Measurements from ENCODE around the gene APC.
"Not testable (repeated sequence)": the region's sequence is repeated elsewhere in the genome, so short reads cannot be mapped to it uniquely, and the experiment has no call there.

The APC gene

DNA sequence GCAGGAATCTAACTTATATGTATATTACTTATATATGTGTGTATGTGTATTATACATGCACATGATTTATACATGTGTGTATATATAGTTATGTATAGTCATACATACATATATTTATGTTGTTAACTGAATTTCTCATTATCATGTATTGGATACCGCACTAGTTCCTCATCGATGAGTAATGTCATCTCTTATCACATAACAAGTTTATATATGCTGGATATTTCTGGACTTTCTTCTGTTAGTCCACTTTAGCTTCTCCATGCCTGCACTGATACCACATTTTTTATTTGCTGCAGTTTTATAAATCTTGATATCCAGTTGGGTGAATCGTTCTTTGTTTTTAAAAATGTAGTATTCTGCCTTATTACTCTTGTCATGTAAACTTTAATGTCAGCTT, 50.2 kb downstream of the APC start:
- no peak for FAIRE-seq

DNA sequence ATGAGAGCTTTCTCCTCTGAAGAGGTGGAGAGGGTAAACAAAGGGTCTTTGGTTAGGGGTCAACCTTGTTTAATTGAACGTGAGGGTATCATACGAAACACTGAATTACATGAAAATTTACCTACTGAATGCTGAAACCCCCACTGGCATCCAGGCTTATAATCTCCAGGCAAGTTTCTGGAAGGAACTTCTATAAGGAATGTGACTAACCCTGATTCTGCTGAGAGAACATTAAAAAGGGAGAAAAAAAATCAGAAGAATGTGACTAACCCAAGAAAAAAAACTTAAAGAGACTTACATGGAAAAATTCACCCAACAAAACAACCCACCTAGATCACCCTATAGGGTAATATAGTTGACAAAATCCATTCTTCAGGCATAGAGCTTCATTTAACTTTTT, 55.5 kb downstream of the APC start:
- no peak for FAIRE-seq

- no peak for FAIRE-seq
Observed at GRCh38 chr5:112794410-112794809, 56.7 kb downstream of the APC start.

DNA sequence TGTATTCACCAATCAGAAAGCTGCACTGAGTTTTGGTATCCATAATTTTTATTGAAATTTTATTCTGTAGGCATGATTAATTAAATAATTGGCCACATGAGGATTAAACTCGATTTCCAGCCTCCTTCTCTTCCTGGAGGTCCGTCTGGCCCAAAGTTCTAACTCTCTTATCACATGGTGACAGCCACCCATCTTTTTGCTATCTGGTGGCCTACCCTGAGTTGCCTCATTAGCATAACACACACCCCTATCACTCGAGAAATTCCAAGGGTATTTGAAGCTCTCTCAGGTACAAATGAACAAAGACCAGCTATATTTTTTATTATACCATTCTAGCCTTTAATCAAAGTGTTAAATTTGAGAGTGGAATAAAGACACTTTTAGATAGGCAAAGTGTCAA, 57.7 kb downstream of the APC start:
- no peak for FAIRE-seq

DNA sequence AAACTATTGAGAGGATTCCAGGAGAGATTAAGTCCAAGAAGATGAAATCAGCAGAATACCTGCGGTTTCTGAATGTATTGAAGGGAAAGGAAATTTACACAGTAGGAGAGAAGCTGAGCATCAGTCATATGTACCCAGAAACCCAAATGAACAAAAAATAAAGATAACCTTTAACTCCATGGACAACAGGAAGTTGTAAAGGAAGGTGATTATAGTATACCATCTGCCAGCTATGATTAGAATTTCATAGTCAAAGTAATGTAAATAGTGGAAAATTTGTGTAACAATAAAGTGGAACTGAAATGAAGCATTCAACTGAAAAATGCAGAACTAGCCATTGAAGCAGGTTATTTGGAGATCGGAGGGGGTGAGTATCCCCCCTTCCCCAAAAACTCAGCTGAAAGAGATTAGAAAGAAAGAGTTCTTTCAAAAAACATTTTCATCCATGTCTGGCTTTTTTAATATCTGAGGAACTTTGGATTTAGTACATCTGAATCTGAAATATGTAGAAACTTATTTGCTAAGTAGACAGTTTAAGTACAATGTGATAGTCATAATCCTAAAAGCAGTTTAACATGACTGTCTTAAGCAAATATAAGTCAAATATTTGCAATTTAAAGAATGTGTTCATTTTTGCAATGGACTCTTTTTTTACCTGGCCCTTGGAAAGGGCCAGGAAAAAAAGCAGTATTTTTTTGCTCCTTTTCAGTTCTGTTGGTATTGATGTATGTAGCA, 58.4 kb downstream of the APC start:
- FAIRE-seq, result no peak

DNA sequence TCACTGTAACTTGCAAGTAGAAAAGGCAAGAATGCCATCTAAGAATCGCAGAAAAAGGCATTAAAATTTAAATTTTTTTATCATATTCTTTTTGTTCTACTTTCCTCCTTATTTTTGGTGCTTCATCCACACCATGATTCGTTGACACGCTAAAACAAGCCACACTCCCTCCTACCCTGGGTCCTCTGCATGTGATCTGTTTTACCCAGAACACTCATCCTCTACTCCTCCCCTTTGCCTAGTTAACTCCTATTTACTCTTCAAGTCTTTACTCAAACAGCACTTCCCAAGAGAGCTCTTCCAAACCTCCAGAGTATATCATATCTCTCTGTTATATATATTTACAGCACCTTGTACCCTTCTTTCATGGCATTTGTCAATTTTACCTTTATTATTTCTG, 62.0 kb downstream of the APC start:
- FAIRE-seq, result no peak

DNA sequence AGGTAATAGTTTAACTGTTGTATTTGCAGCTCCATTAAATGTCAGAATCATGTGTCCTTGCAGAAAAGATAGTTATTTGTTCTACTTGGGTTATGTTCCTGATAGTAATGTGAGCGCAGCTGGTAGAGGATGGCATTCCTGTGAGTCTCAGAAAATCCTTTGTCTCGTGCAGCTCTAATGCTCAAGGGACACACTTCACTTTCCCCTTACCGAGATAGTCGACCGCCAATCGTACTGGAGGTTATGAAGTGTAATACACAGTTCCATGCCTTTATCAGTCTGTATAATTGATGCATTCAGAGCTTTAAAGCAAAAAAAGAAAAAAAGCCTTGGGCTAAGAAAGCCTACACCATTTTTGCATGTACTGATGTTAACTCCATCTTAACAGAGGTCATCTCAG, 63.2 kb downstream of the APC start:
- no peak for FAIRE-seq

DNA sequence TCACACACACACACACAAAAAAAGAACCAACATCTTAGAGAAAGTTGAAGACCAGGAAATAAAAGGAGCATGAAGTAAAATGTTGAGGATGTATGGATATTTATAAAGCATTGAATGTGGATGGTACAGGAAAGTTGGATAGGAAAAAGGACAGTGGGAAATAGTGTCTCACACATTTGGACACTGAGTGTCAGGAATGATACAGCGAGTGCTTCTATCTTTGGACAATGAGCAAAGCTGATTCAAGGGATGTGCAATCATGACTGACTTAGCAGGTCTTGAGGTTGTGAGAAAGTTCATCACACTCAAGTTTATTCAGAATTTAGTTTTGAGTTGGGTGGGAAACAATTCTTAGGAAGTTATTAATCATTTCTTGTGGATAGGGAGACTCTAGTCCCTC, 73.3 kb downstream of the APC start:
- FAIRE-seq, result no peak

DNA sequence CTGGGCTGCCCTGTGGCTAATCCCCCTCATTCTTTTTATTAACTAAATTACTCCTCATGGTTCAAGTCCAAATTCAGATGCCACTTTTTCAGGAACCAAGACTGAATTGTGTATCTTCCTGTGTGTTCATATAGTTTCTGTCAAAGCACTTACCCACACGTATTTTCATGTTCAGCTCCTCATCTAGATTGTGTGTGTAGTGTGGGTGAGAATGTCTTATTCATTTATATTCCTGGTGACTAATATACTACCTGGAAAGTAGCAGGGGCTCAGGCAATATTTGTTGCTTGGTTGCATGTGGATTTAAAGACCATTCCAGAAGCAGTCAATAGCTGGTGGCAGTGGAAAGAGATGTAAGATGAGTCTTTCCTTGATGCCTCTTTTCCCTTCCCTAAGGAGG, 74.9 kb downstream of the APC start:
- no peak for FAIRE-seq

- no peak for FAIRE-seq
Observed at GRCh38 chr5:112820246-112820645, 82.6 kb downstream of the APC start.

- FAIRE-seq, result no peak
Observed at GRCh38 chr5:112822456-112822855, 84.8 kb downstream of the APC start.

DNA sequence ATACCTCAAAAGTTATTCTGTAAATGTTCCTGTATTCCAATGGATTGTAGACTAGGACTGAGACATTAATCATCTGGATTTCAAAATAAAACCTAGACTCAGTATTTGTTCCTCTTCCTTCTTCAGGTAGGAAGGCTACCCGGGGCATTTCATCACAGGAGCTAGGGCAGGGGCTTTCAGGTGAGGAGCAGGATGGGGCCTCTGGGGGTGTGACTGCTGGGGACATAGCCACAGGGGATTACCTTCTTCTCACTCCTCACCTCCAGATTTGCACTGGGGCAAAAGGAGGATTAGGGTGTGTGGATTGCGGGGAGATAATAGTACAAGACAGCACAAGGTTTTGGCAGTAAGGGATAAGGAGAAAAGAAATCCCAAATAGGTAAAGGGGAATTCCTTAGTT, 85.5 kb downstream of the APC start:
- no peak for FAIRE-seq

GRCh38 chr5:112823656-112824055, 86.0 kb downstream of the APC start:
- no peak for FAIRE-seq

DNA sequence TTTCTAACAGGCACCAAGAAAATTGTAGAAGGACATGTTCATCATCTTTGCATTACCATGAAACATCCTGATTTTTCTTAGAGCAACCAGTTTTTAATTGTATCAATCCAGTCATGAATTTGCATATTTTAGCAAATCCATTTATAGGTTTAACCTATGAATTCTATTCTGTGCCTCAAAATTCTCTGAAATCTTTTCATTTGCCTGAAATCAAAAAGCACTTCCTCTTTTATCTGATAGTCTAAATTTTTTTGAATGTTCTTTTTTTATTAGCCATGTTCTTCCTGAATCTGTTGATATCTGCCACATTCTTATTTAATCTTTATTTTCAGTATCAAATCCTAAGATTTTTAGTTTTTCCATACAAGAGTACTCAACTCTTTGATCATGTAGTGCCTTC, 86.5 kb downstream of the APC start:
- FAIRE-seq, result no peak

DNA sequence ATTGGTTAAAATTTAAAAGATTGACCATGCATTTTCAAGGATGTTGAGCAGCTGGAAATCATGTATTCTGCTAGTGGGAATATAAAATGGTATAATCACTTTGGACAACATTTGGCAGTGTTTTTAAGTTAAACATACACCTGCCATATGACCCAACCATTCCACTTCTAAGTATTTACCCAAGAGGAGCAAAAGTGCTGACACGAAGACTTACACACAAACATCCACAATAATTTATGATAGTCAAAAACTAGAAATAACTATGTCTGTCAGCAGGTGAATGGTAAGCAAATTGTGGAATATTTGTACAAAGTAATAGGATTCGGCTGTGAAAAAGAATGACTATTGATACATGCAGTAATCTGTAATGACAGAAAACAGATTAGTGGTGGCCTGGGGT, 92.7 kb downstream of the APC start:
- no peak for FAIRE-seq

GRCh38 chr5:112833971-112834370, 96.3 kb downstream of the APC start:
- no peak for FAIRE-seq

GRCh38 chr5:112844489-112844888, 106.8 kb downstream of the APC start:
- FAIRE-seq, result no peak

DNA sequence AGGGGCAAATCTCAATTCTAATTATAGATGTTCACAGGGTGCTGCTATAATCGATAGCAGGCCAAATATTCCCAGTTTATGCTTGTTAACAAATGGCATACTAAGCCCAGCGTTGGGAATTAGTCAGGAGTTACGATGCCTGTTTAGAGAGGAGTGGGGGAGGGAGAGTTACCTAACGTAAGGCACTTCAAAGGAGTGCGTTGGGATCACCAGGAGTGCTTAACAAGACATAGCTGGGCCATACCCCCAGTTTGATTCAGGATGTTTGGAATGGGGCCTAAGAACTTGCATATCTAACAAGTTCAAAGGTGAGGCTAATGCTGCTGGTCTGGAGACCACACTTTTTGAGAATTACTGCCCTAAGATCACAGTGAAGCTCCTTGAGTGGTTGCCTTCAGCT, 108.9 kb downstream of the APC start:
- FAIRE-seq, result no peak

DNA sequence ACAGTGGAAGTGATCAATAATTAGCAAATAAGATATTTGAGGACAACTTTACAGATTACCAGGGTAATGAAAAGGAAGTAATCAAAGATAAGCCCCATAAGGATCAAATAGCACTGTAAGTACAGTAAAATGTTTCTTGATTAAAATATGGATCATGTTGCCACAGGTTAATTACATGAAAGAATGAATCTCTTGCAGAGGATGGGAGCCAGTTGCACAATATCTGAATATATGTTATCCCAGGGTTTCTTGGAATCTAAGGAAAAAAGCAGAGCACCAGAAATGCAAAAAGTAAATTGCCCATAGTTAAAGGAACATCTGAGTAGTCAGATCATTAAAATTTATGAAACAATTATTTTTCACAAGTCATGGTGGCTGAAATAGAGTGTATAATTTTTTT, 109.6 kb downstream of the APC start:
- no peak for FAIRE-seq

DNA sequence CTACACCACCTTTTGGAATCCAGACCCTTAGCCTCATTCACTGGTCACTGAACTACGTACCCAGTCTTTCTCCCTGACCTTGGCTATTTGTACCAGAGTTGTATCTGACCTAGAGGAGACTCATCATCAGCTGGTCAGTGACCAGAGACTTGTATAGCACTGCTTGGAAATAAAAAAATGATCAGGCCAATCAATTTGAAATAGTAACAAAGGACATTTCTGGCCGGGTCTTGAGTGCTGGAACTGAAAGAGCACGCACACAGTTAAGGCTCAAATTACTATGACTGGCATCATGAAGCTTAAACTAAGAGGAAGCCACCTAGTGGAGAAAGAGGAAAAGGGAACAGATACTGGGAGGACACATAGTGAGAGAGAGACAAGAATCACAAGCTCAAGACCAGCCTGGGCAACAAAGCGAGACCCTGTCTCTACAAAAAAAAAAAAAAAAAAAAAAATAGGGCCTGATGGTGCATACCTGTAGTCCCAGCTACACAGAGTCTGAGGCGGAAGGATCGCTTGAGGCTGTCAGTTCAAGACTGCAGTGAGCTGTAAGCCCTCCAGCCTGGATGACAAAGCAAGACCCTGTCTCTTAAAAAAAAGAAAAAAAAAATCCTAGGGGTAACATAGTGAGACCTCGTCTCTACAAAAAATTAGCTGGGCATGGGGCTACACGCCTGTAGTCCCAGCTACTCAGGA, 110.6 kb downstream of the APC start:
- no peak for FAIRE-seq

DNA sequence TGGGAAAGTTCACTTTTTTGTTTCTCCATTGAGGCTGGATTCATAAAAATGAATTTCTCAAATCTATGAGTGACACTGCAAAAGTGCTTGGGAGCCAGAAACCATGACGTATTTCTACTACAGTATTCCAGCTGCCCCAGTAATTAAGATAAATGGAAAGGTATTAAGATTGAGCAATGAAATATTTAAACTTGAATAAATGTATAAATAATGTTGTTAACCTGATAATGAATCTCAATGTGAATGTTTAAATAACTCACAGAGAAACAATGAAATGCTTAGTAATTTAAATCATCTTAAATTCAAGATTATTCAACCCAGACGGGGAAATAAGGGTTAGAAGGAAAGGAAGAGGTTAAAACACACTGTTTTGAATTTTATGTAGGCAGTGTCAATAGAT, 112.2 kb downstream of the APC start:
- FAIRE-seq, result no peak

DNA sequence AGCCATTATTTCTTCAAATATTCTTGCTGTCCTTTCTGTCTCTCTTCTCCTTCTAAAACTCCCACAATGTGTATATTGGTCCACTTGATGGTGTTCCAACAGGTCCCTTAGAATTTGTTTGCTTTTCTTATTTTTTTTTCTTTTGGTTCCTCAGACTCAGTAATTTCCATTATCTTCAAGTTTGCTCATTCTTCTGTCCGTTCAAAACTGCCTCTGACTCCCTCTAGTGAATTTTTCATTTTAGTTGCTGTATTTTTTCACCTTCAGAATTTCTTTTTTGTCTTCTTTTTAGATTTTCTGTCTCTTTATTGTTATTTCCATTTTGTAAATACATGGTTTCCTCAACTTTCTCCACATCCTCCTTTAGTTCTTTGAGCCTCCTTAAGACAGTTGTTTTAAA, 117.0 kb downstream of the APC start:
- FAIRE-seq, result no peak

DNA sequence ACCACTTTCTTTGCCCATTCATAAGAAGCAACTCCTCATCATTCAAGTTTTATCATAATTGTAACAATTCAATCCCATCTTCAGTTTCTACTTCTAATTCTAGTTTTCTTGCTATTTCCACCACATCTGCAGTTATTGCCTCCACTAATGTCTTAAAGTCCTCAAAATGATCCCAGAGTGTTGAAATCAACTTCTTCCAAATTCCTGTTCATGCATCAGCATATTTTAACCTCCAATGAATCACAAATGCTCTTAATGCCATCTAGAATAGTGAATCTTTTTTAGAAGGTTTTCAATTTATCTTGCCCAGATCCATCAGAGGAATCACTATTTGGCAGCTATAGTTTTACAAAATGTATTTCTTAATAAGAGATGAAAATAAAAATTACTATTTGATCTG, 120.2 kb downstream of the APC start:
- FAIRE-seq, result no peak

- FAIRE-seq, result not testable (repeated sequence)
Observed at GRCh38 chr5:112860571-112860928, 122.9 kb downstream of the APC start.

Measured in colon (tissue), 2 donors.